ENCODE data around the gene PSIP1.

Gene PSIP1

GRCh38 chr9:15422372-15423230 is 88.2 kb downstream of the PSIP1 start, which contains the start of gene SNAPC3 (continued):
- TF ChIP-seq, protein P1, sequence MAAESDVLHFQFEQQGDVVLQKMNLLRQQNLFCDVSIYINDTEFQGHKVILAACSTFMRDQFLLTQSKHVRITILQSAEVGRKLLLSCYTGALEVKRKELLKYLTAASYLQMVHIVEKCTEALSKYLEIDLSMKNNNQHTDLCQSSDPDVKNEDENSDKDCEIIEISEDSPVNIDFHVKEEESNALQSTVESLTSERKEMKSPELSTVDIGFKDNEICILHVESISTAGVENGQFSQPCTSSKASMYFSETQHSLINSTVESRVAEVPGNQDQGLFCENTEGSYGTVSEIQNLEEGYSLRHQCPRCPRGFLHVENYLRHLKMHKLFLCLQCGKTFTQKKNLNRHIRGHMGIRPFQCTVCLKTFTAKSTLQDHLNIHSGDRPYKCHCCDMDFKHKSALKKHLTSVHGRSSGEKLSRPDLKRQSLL (tag by site-specific recombination; IDR thresholded peaks at IDR 0.05), result no peak
- TF ChIP-seq, protein P2, sequence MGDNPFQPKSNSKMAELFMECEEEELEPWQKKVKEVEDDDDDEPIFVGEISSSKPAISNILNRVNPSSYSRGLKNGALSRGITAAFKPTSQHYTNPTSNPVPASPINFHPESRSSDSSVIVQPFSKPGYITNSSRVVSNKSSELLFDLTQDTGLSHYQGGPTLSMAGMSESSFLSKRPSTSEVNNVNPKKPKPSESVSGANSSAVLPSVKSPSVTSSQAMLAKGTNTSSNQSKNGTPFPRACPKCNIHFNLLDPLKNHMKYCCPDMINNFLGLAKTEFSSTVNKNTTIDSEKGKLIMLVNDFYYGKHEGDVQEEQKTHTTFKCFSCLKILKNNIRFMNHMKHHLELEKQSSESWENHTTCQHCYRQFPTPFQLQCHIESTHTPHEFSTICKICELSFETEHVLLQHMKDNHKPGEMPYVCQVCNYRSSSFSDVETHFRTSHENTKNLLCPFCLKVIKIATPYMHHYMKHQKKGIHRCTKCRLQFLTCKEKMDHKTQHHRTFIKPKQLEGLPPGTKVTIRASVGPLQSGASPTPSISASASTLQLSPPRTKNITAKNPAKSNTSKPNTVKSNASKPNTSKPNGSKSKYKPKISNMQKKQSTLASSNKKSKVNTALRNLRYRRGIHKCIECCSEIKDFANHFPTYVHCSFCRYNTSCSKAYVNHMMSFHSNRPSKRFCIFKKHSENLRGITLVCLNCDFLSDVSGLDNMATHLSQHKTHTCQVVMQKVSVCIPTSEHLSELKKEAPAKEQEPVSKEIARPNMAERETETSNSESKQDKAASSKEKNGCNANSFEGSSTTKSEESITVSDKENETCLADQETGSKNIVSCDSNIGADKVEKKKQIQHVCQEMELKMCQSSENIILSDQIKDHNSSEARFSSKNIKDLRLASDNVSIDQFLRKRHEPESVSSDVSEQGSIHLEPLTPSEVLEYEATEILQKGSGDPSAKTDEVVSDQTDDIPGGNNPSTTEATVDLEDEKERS (tag by site-specific recombination; IDR thresholded peaks at IDR 0.05), result no peak
- TF ChIP-seq, protein P3, sequence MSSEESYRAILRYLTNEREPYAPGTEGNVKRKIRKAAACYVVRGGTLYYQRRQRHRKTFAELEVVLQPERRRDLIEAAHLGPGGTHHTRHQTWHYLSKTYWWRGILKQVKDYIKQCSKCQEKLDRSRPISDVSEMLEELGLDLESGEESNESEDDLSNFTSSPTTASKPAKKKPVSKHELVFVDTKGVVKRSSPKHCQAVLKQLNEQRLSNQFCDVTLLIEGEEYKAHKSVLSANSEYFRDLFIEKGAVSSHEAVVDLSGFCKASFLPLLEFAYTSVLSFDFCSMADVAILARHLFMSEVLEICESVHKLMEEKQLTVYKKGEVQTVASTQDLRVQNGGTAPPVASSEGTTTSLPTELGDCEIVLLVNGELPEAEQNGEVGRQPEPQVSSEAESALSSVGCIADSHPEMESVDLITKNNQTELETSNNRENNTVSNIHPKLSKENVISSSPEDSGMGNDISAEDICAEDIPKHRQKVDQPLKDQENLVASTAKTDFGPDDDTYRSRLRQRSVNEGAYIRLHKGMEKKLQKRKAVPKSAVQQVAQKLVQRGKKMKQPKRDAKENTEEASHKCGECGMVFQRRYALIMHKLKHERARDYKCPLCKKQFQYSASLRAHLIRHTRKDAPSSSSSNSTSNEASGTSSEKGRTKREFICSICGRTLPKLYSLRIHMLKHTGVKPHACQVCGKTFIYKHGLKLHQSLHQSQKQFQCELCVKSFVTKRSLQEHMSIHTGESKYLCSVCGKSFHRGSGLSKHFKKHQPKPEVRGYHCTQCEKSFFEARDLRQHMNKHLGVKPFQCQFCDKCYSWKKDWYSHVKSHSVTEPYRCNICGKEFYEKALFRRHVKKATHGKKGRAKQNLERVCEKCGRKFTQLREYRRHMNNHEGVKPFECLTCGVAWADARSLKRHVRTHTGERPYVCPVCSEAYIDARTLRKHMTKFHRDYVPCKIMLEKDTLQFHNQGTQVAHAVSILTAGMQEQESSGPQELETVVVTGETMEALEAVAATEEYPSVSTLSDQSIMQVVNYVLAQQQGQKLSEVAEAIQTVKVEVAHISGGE (tag by site-specific recombination; conservative IDR thresholded peaks at IDR 0.05; ENCODE audit: low read depth), result peak; percentile 69
- TF ChIP-seq ZNF292 (tag by site-specific recombination; IDR thresholded peaks at IDR 0.05; ENCODE audit: borderline replicate concordance, low read depth), result no peak
- no peak for TF ChIP-seq ZNF514 (tag by site-specific recombination; IDR thresholded peaks at IDR 0.05)
- TF ChIP-seq ZNF10 (tag by site-specific recombination; IDR thresholded peaks at IDR 0.05), result peak; percentile 47; the same call in 1 of the 2 replicates
- no peak for TF ChIP-seq BCL11B (tag by site-specific recombination; IDR thresholded peaks at IDR 0.05; ENCODE audit: low read depth)
- TF ChIP-seq ZNF18 (tag by site-specific recombination; IDR thresholded peaks at IDR 0.05), result no peak
- TF ChIP-seq ZFP37 (tag by site-specific recombination; IDR thresholded peaks at IDR 0.05), result no peak
- TF ChIP-seq ZNF791 (tag by site-specific recombination; IDR thresholded peaks at IDR 0.05), result no peak
- TF ChIP-seq ZNF175 (tag by site-specific recombination; IDR thresholded peaks at IDR 0.05), result no peak
- TF ChIP-seq ZNF416 (tag by site-specific recombination; IDR thresholded peaks at IDR 0.05), result no peak
- TF ChIP-seq ZNF664 (tag by site-specific recombination; IDR thresholded peaks at IDR 0.05), result no peak
- peak; percentile 62; the same call in 1 of the 2 replicates for TF ChIP-seq ZNF501 (tag by site-specific recombination; IDR thresholded peaks at IDR 0.05)
- no peak for TF ChIP-seq ZNF830 (tag by site-specific recombination; IDR thresholded peaks at IDR 0.05; ENCODE audit: low read depth)
- no peak for TF ChIP-seq ZNF19 (tag by site-specific recombination; IDR thresholded peaks at IDR 0.05; ENCODE audit: low read depth)
- TF ChIP-seq ZNF658 (tag by site-specific recombination; IDR thresholded peaks at IDR 0.05), result no peak
- TF ChIP-seq ZNF768 (tag by site-specific recombination; IDR thresholded peaks at IDR 0.05), result no peak
- TF ChIP-seq, protein P4, sequence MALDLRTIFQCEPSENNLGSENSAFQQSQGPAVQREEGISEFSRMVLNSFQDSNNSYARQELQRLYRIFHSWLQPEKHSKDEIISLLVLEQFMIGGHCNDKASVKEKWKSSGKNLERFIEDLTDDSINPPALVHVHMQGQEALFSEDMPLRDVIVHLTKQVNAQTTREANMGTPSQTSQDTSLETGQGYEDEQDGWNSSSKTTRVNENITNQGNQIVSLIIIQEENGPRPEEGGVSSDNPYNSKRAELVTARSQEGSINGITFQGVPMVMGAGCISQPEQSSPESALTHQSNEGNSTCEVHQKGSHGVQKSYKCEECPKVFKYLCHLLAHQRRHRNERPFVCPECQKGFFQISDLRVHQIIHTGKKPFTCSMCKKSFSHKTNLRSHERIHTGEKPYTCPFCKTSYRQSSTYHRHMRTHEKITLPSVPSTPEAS (tag by site-specific recombination; IDR thresholded peaks at IDR 0.05), result no peak
- no peak for TF ChIP-seq HOXC10 (CRISPR knock-in tag; IDR thresholded peaks at IDR 0.05)
- TF ChIP-seq ZNF510 (tag by site-specific recombination; IDR thresholded peaks at IDR 0.05; ENCODE audit: insufficient replicate concordance), result no peak
- TF ChIP-seq ZNF114 (tag by site-specific recombination; IDR thresholded peaks at IDR 0.05), result no peak
- 0 out of 2 replicates have a peak, but pooled peaks have one; percentile 11 for TF ChIP-seq INSM2 (tag by site-specific recombination; IDR thresholded peaks at IDR 0.05)
- no peak for TF ChIP-seq ZNF530 (tag by site-specific recombination; IDR thresholded peaks at IDR 0.05; ENCODE audit: low read depth)
- no peak for TF ChIP-seq ZNF23 (tag by site-specific recombination; IDR thresholded peaks at IDR 0.05; ENCODE audit: borderline replicate concordance)
- TF ChIP-seq ZFP41 (tag by site-specific recombination; IDR thresholded peaks at IDR 0.05; ENCODE audit: borderline replicate concordance), result no peak
- peak; percentile 82 for TF ChIP-seq YY1 (tag by site-specific recombination; IDR thresholded peaks at IDR 0.05)
- TF ChIP-seq MZF1 (tag by site-specific recombination; IDR thresholded peaks at IDR 0.05; ENCODE audit: borderline replicate concordance), result no peak
